Fibroblast of lung (primary cell): ENCODE measurements around the gene MT1A.

Experiments used
- CTCF ChIP-seq, 2 donors: IDR thresholded peaks in 1 of 2; conservative IDR thresholded peaks in 1 of 2; 1 replicate in 1 of 2; 2 replicates in 1 of 2; pipeline ENCODE4 v1.5.1; 2011 to 2012; ENCODE audit warnings: low read length in 2 of 2, control low read depth in 1 of 2, inconsistent platforms in 1 of 2, low read depth in 1 of 2, mild to moderate bottlenecking in 1 of 2
- EZH2 ChIP-seq: IDR thresholded peaks from 2 replicates; pipeline ENCODE4 v1.5.1; 2012; ENCODE audit warnings: low read length, control low read depth, mild to moderate bottlenecking; ENCODE audit errors: missing control alignments

DNA sequence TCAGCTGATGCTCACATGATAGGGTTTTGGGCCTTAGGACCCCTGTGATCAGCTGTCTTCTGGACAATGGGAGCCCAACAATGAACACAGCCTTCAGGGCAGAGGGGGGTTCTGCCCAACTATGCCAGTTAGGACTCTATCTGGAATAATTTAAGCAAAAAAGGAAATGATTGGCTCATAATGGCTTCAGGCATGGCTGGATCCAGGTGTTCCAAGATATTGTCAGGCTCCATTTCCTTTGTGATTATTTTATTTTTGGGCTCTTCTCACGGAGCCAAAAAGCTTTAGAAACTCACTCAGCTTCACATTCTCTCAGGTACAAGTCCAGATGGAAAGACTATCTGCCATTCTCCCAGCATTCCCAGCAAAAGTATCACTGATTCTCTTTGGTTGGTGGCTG, 33.0 kb upstream of the MT1A start:
- TF ChIP-seq CTCF (conservative IDR thresholded peaks at IDR 0.05 in 1 of 2, IDR thresholded peaks at IDR 0.05 in 1 of 2; ENCODE audit: low read depth in 1 of 2, low read length in 2 of 2) (no peak), EZH2 (no peak)
